IMR-90 (cell line): ENCODE measurements around the gene NR2F2. TPM values are rescaled to one million over a fixed set of nuclear protein-coding genes. Genes with fewer than 3 reads are reported as not detected.

ENCODE experiments used
- ATAC-seq: fragments of 200-7000 bp; cut with Tn5 transposase; 2 replicates; pipeline ENCODE4 v1.9.1; 2020; ENCODE audit warnings: low read depth, mild to moderate bottlenecking, moderate library complexity
- BruUV-seq: library from RNA; stranded (reverse); fragments of 400-500 nt; replicated peaks from 2 replicates; lab custom pipeline; 2021; lab: Mats Ljungman, UMichigan
- CTCF ChIA-PET: fragments of 300-600 bp; formaldehyde crosslinking; extraction: SDS; loops from one replicate; lab custom pipeline; 2021; ENCODE audit warnings: antibody characterized with exemption; lab: Yijun Ruan, JAX
- POLR2A ChIA-PET: fragments of 300-600 bp; sonication (Branson Sonifier 250); formaldehyde crosslinking; loops from one replicate; lab custom pipeline; 2022; ENCODE audit warnings: antibody characterized with exemption; ENCODE audit not compliant: unreplicated experiment; lab: Charles Lee
- DNase-seq: peaks from one replicate; pipeline ENCODE4 v3.0.0; 2013
- H2AFZ ChIP-seq: replicated peaks from 2 replicates; pipeline ENCODE3; 2013; ENCODE audit warnings: low read length, mild to moderate bottlenecking; ENCODE audit not compliant: poor library complexity
- H2AK5ac ChIP-seq: 2 replicates; pipeline ENCODE4 v1.6.1; 2013; ENCODE audit warnings: low read depth, low read length, inconsistent platforms
- H2AK9ac ChIP-seq: replicated peaks from 2 replicates; pipeline ENCODE3; 2013; ENCODE audit warnings: mild to moderate bottlenecking, low read depth, low read length, moderate library complexity; ENCODE audit not compliant: poor library complexity
- H2BK120ac ChIP-seq: 2 replicates; pipeline ENCODE4 v1.6.1; 2013; ENCODE audit warnings: low read depth, low read length, inconsistent platforms
- H2BK15ac ChIP-seq: 3 replicates; pipeline ENCODE4 v1.6.1; 2013; ENCODE audit warnings: low read depth, low read length, inconsistent platforms
- H2BK20ac ChIP-seq: 2 replicates; pipeline ENCODE4 v1.6.1; 2013; ENCODE audit warnings: low read depth, mild to moderate bottlenecking, inconsistent platforms, low read length, moderate library complexity
- H2BK5ac ChIP-seq: 2 replicates; pipeline ENCODE4 v1.6.1; 2013; ENCODE audit warnings: mild to moderate bottlenecking, low read depth, low read length, inconsistent platforms; ENCODE audit not compliant: poor library complexity, severe bottlenecking
- H3K14ac ChIP-seq: replicated peaks from 2 replicates; pipeline ENCODE4 v1.6.1; 2013; ENCODE audit warnings: low read depth, low read length, inconsistent platforms
- H3K18ac ChIP-seq: 2 replicates; pipeline ENCODE4 v1.6.1; 2013; ENCODE audit warnings: low read depth, low read length, control low read depth
- H3K23ac ChIP-seq: 2 replicates; pipeline ENCODE4 v1.6.1; 2013; ENCODE audit warnings: low read depth, low read length, inconsistent platforms
- H3K27ac ChIP-seq: 2 replicates; pipeline ENCODE4 v1.5.1; 2013; ENCODE audit warnings: mild to moderate bottlenecking, control low read depth, low read length; ENCODE audit not compliant: insufficient read depth
- H3K27me3 ChIP-seq: 2 replicates; pipeline ENCODE4 v1.6.1; 2013; ENCODE audit warnings: low read length; ENCODE audit not compliant: control insufficient read depth, insufficient read depth
- H3K36me3 ChIP-seq: 2 replicates; pipeline ENCODE4 v1.6.1; 2013; ENCODE audit warnings: low read length, mixed read lengths; ENCODE audit not compliant: control insufficient read depth, insufficient read depth
- H3K4ac ChIP-seq: 2 replicates; pipeline ENCODE4 v1.6.1; 2013; ENCODE audit warnings: low read depth, low read length, inconsistent platforms
- H3K4me1 ChIP-seq: 2 replicates; pipeline ENCODE4 v1.6.1; 2013; ENCODE audit warnings: low read length, mixed read lengths; ENCODE audit not compliant: control insufficient read depth, insufficient read depth
- H3K4me2 ChIP-seq: 2 replicates; pipeline ENCODE4 v1.6.1; 2013; ENCODE audit warnings: low read depth, mild to moderate bottlenecking, control low read depth, low read length, moderate library complexity
- H3K4me3 ChIP-seq: 2 replicates; pipeline ENCODE4 v1.5.1; 2013; ENCODE audit warnings: low read depth, mild to moderate bottlenecking, control low read depth, low read length, moderate library complexity; ENCODE audit not compliant: insufficient read depth
- H3K56ac ChIP-seq: 2 replicates; pipeline ENCODE4 v1.6.1; 2013; ENCODE audit warnings: low read length, inconsistent platforms; ENCODE audit not compliant: insufficient read depth; ENCODE audit errors: extremely low read depth
- H3K79me1 ChIP-seq, 2 experiments: 2 replicates each; pipeline ENCODE4 v1.6.1; 2013; ENCODE audit warnings: low read length in 2 of 2, inconsistent platforms in 1 of 2, low read depth in 1 of 2
- H3K9ac ChIP-seq: 2 replicates; pipeline ENCODE4 v1.6.1; 2013; ENCODE audit warnings: low read depth, low read length, control low read depth
- H3K9me1 ChIP-seq: 2 replicates; pipeline ENCODE4 v1.6.1; 2013; ENCODE audit warnings: low read length, inconsistent platforms; ENCODE audit not compliant: insufficient read depth
- H3K9me3 ChIP-seq: 2 replicates; pipeline ENCODE4 v1.6.1; 2013; ENCODE audit warnings: low read length; ENCODE audit not compliant: control insufficient read depth, insufficient read depth
- H4K20me1 ChIP-seq: 2 replicates; pipeline ENCODE4 v1.6.1; 2013; ENCODE audit warnings: low read length, inconsistent platforms; ENCODE audit not compliant: insufficient read depth
- H4K5ac ChIP-seq: 2 replicates; pipeline ENCODE4 v1.6.1; 2013; ENCODE audit warnings: mild to moderate bottlenecking, low read depth, low read length, control low read depth
- H4K8ac ChIP-seq, 2 experiments: 2 replicates each; pipeline ENCODE4 v1.6.1; 2013; ENCODE audit warnings: low read depth in 2 of 2, low read length in 2 of 2, control low read depth in 1 of 2, inconsistent platforms in 1 of 2
- H4K91ac ChIP-seq: 2 replicates; pipeline ENCODE4 v1.6.1; 2013; ENCODE audit warnings: low read depth, low read length, inconsistent platforms; ENCODE audit not compliant: insufficient read depth
- CHD1 ChIP-seq: IDR thresholded peaks from 2 replicates; pipeline ENCODE4 v1.6.1; 2012; ENCODE audit warnings: low read depth, low read length, improper control_type of control experiment
- FOS ChIP-seq: fragments of 150-350 bp; IDR thresholded peaks from 2 replicates; pipeline ENCODE4 v1.6.1; 2016; ENCODE audit warnings: low read depth, low read length
- MAFK ChIP-seq: IDR thresholded peaks from 2 replicates; pipeline ENCODE4 v1.6.1; 2012; ENCODE audit warnings: low read depth, low read length, improper control_type of control experiment
- MAZ ChIP-seq: IDR thresholded peaks from 2 replicates; pipeline ENCODE4 v1.6.1; 2012; ENCODE audit warnings: low read depth, mild to moderate bottlenecking, low read length, improper control_type of control experiment, moderate library complexity, borderline replicate concordance
- MXI1 ChIP-seq: IDR thresholded peaks from 2 replicates; pipeline ENCODE4 v1.6.1; 2012; ENCODE audit warnings: low read depth, mild to moderate bottlenecking, low read length, moderate library complexity, borderline replicate concordance
- POLR2A ChIP-seq: IDR thresholded peaks from 2 replicates; pipeline ENCODE4 v1.6.1; 2012; ENCODE audit warnings: mild to moderate bottlenecking, low read depth, low read length
- RCOR1 ChIP-seq: IDR thresholded peaks from 2 replicates; pipeline ENCODE4 v1.6.1; 2012; ENCODE audit warnings: mild to moderate bottlenecking, low read length, improper control_type of control experiment; ENCODE audit not compliant: insufficient replicate concordance
- RFX5 ChIP-seq: IDR thresholded peaks from 2 replicates; pipeline ENCODE4 v1.8.0; 2012; ENCODE audit warnings: low read depth, mild to moderate bottlenecking, low read length, moderate library complexity
- WGBS, 2 experiments: methylation state at CpG; one replicate each; pipeline versions ENCODE4 v1.1.5 to v1.1.7; 2013; ENCODE audit warnings: missing lambda C conversion rate in 2 of 2; ENCODE audit not compliant: insufficient read length in 1 of 2; ENCODE audit errors: extremely low coverage in 2 of 2; 5-methylcytosine and 5-hydroxymethylcytosine counted together
- dilution Hi-C: fragments of 300-500 bp; cut with HindIII; formaldehyde crosslinking; loops from one replicate; pipeline ENCODE4 v1.14.3; 2018; ENCODE audit warnings: low sequenced_read_pairs; ENCODE audit not compliant: unreplicated experiment
- in situ Hi-C: fragments of 300-500 bp; cut with MboI; formaldehyde crosslinking; loops from 3 replicates; pipeline ENCODE4 v1.14.3; 2019; ENCODE audit warnings: low sequenced_read_pairs, inconsistent platforms, mixed read lengths
- intact Hi-C: fragments of 100-400 bp; cut with micrococcal nuclease; formaldehyde crosslinking; loops from 2 replicates; pipeline ENCODE4 v1.10.0; 2022
- polyA plus RNA-seq, 3 experiments: library from polyadenylated mRNA; depleted of rRNA; stranded (reverse); fragments of >200 nt; gene quantifications; 2 replicates each; pipeline ENCODE4 v1.2.3, GENCODE V29; 2012; ENCODE audit warnings: low replicate concordance in 1 of 3
- total RNA-seq: library from RNA; depleted of rRNA; stranded (reverse); fragments of >200 nt; gene quantifications from 2 replicates; pipeline ENCODE4 v1.2.3, GENCODE V29; 2012
- TF ChIP-seq, protein P1 (sequence below): fragments of 150-350 bp; IDR thresholded peaks from 2 replicates; pipeline ENCODE4 v1.6.1; 2017; ENCODE audit warnings: mild to moderate bottlenecking, antibody characterized with exemption, low read length, low read depth

NR2F2 gene
- total and polyA plus RNA-seq, 2 of the 4 experiments (the other 2 are of a cell fraction): 20.3 to 161 TPM

DNA sequence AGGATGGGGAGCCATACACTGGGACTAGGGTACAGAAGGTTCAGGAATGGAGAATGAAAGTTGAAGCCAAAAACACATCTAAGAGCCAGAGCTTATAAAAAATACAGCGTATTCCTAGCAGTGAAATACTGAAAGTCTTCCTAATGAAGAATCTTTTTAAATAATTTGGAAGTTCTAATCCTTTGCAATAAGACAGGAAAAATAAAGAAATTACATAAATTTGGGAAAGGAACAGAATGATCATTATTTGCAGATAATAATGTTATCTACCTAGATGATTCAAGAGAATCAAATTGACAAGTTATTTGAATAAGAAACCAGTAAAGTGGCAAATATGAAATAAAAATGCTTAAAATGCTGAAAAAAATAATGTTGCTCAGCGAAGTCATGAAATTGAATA, 32.3 kb upstream of the NR2F2 start:
- in situ Hi-C loops: no loop called here
- CTCF ChIA-PET: no interaction called here

More for the DNA sequence above, 32.3 kb upstream of the NR2F2 start:
- Histone ChIP-seq H4K91ac (no peak overlapping the region), H3K18ac (no peak overlapping the region), H3K23ac (no peak overlapping the region), H3K79me1 (peaks cover 0 to 15% of the 10 kb centered on the region in 2 experiments; a peak in 3 of 4 replicates), H3K9me1 (peaks cover 2% of the 10 kb centered on the region), H4K8ac (no peak overlapping the region), H3K56ac (no peak overlapping the region), H2AK9ac (no peak overlapping the region), H2BK15ac (no peak overlapping the region), H3K36me3 (no peaks in the 10 kb centered on the region), H3K14ac (no peak overlapping the region), H3K4me3 (no peak overlapping the region), H2BK20ac (no peak overlapping the region), H3K4ac (no peak overlapping the region), H3K9ac (no peak overlapping the region), H3K4me1 (peaks cover 2% of the 10 kb centered on the region; the same call in 1 of the 2 replicates), H2BK5ac (no peak overlapping the region), H2BK120ac (no peak overlapping the region), H3K27me3 (no peaks in the 10 kb centered on the region), H4K20me1 (no peaks in the 10 kb centered on the region), H3K4me2 (no peak overlapping the region), H4K5ac (no peak overlapping the region), H2AK5ac (no peak overlapping the region), H3K27ac (no peak overlapping the region), H2AFZ (no peak overlapping the region), H3K9me3 (peaks cover 7% of the 10 kb centered on the region)
- no CpG with 5 or more reads among the region's 2 CpGs for WGBS, 2 experiments
- TF ChIP-seq RCOR1 (no peak), MXI1 (no peak), FOS (no peak), MAFK (no peak), MAZ (no peak), CHD1 (no peak), RFX5 (no peak), POLR2A (no peak)
- TF ChIP-seq, protein P1, sequence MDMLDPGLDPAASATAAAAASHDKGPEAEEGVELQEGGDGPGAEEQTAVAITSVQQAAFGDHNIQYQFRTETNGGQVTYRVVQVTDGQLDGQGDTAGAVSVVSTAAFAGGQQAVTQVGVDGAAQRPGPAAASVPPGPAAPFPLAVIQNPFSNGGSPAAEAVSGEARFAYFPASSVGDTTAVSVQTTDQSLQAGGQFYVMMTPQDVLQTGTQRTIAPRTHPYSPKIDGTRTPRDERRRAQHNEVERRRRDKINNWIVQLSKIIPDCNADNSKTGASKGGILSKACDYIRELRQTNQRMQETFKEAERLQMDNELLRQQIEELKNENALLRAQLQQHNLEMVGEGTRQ: no peak
- ATAC-seq (no peak), DNase-seq (no peak)
- dilution Hi-C loops (no loop called here), intact Hi-C loops (no loop called here)
- POLR2A ChIA-PET: no interaction called here
- no TSS peak for BruUV-seq
